Astrocyte (in vitro differentiated cells and primary cell): ENCODE data around the gene CHRDL2. TPM values are rescaled to one million over a fixed set of nuclear protein-coding genes. Genes with fewer than 3 reads are reported as not detected.

ENCODE experiments used
- DNase-seq: peaks from one replicate; pipeline ENCODE4 v3.0.0-alpha.2; 2010; ENCODE audit warnings: low read depth
- FAIRE-seq: peaks from 2 replicates; lab custom pipeline; 2011; peaks lifted over from hg19 to GRCh38; lab: Jason Lieb, UNC
- H2AFZ ChIP-seq: 2 replicates; pipeline ENCODE4 v1.6.0; 2012; ENCODE audit warnings: low read depth, low read length, inconsistent platforms
- H3K27ac ChIP-seq: 2 replicates; pipeline ENCODE4 v1.5.1; 2011; ENCODE audit warnings: low read depth, low read length, inconsistent platforms
- H3K27me3 ChIP-seq: 2 replicates; pipeline ENCODE4 v1.6.0; 2011; ENCODE audit warnings: low read length, inconsistent platforms; ENCODE audit not compliant: insufficient read depth
- H3K36me3 ChIP-seq: 2 replicates; pipeline ENCODE4 v1.5.1; 2011; ENCODE audit warnings: low read length, inconsistent platforms; ENCODE audit not compliant: insufficient read depth
- H3K4me1 ChIP-seq: 2 replicates; pipeline ENCODE4 v1.5.1; 2011; ENCODE audit warnings: low read length, inconsistent platforms; ENCODE audit not compliant: insufficient read depth
- H3K4me2 ChIP-seq: 2 replicates; pipeline ENCODE4 v1.6.0; 2012; ENCODE audit warnings: low read length, inconsistent platforms
- H3K4me3 ChIP-seq: 2 replicates; pipeline ENCODE4 v1.5.1; 2011; ENCODE audit warnings: low read depth, mild to moderate bottlenecking, low read length, inconsistent platforms; ENCODE audit not compliant: insufficient read depth
- H3K79me2 ChIP-seq: 2 replicates; pipeline ENCODE4 v1.6.0; 2012; ENCODE audit warnings: mild to moderate bottlenecking, low read length, inconsistent platforms; ENCODE audit not compliant: insufficient read depth
- H3K9ac ChIP-seq: 2 replicates; pipeline ENCODE4 v1.6.0; 2012; ENCODE audit warnings: mild to moderate bottlenecking, low read length, inconsistent platforms
- H3K9me3 ChIP-seq: 2 replicates; pipeline ENCODE4 v1.5.1; 2012; ENCODE audit warnings: low read depth, mild to moderate bottlenecking, low read length, inconsistent platforms; ENCODE audit not compliant: insufficient read depth
- H4K20me1 ChIP-seq: 2 replicates; pipeline ENCODE4 v1.6.0; 2012; ENCODE audit warnings: low read length, inconsistent platforms; ENCODE audit not compliant: insufficient read depth
- H3K27ac Mint-ChIP-seq: one replicate; pipeline ENCODE4 v1.8.0; 2021; ENCODE audit warnings: mild to moderate bottlenecking, mixed read lengths; ENCODE audit not compliant: unreplicated experiment
- H3K27me3 Mint-ChIP-seq: one replicate; pipeline ENCODE4 v1.8.0; 2021; ENCODE audit warnings: low read depth, mixed read lengths; ENCODE audit not compliant: unreplicated experiment
- H3K36me3 Mint-ChIP-seq: one replicate; pipeline ENCODE4 v1.8.0; 2021; ENCODE audit warnings: low read depth, mixed read lengths; ENCODE audit not compliant: unreplicated experiment
- H3K4me1 Mint-ChIP-seq: one replicate; pipeline ENCODE4 v1.8.0; 2021; ENCODE audit warnings: low read depth, mixed read lengths; ENCODE audit not compliant: unreplicated experiment
- H3K4me3 Mint-ChIP-seq: one replicate; pipeline ENCODE4 v1.8.0; 2021; ENCODE audit warnings: mild to moderate bottlenecking, moderate library complexity, mixed read lengths; ENCODE audit not compliant: unreplicated experiment
- H3K9me3 Mint-ChIP-seq: one replicate; pipeline ENCODE4 v1.8.0; 2021; ENCODE audit warnings: mild to moderate bottlenecking, mixed read lengths; ENCODE audit not compliant: unreplicated experiment
- EZH2 ChIP-seq: IDR thresholded peaks from 2 replicates; pipeline ENCODE4 v1.6.1; 2012; ENCODE audit warnings: mild to moderate bottlenecking, low read length, inconsistent platforms; ENCODE audit not compliant: insufficient read depth
- total RNA-seq: library from RNA; stranded (reverse); gene quantifications from 2 replicates; pipeline ENCODE4 v1.2.1, GENCODE V29; 2021
- TF ChIP-seq, protein P1 (sequence below): IDR thresholded peaks from 2 replicates; pipeline ENCODE4 v1.5.1; 2011; ENCODE audit warnings: low read depth, mild to moderate bottlenecking, inconsistent platforms, low read length, moderate library complexity; ENCODE audit not compliant: insufficient read depth

Gene CHRDL2
- total RNA-seq, 1 donor from 2014 or later = not detected

DNA sequence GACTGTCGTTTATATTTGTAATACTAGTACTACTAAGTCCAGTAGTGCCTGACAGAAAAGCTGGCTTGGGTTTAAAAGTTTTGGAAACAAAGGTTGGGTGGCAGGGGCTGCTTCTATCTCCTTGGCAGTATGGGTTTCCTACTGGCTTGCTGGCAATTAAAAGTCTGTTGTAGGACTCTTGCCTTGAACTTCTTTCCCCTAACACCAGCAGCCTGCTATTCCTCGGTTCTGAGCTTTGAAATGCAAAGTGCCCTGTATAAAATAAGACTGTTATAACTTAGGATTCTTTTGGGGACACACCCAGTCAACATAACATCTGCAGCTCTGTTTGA, 18.7 kb upstream of the CHRDL2 start:
- Mint-ChIP-seq H3K4me3 (peak overlapping the region; percentile 94), H3K36me3 (no peaks in the 10 kb centered on the region), H3K27me3 (no peaks in the 10 kb centered on the region), H3K4me1 (peaks cover 14% of the 10 kb centered on the region), H3K27ac (peak overlapping the region; percentile 73), H3K9me3 (no peaks in the 10 kb centered on the region)
- peak overlapping the region; percentile 74 for H3K4me3 ChIP-seq
- peak overlapping the region; percentile 93 for H3K9ac ChIP-seq
- peaks cover 25% of the 10 kb centered on the region for H3K4me1 ChIP-seq
- H3K27ac ChIP-seq = no peak overlapping the region
- H2AFZ ChIP-seq = peak overlapping the region; percentile 68
- H3K9me3 ChIP-seq = no peaks in the 10 kb centered on the region
- no peak for TF ChIP-seq EZH2
- TF ChIP-seq, protein P1, sequence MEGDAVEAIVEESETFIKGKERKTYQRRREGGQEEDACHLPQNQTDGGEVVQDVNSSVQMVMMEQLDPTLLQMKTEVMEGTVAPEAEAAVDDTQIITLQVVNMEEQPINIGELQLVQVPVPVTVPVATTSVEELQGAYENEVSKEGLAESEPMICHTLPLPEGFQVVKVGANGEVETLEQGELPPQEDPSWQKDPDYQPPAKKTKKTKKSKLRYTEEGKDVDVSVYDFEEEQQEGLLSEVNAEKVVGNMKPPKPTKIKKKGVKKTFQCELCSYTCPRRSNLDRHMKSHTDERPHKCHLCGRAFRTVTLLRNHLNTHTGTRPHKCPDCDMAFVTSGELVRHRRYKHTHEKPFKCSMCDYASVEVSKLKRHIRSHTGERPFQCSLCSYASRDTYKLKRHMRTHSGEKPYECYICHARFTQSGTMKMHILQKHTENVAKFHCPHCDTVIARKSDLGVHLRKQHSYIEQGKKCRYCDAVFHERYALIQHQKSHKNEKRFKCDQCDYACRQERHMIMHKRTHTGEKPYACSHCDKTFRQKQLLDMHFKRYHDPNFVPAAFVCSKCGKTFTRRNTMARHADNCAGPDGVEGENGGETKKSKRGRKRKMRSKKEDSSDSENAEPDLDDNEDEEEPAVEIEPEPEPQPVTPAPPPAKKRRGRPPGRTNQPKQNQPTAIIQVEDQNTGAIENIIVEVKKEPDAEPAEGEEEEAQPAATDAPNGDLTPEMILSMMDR = no peak
- no peaks in the 10 kb centered on the region for H3K36me3 ChIP-seq
- no peak for FAIRE-seq
- peaks cover 52% of the 10 kb centered on the region for H3K79me2 ChIP-seq
- H4K20me1 ChIP-seq = peaks cover 8% of the 10 kb centered on the region
- peak overlapping the region; percentile 90 for H3K4me2 ChIP-seq
- DNase-seq = no peak
- H3K27me3 ChIP-seq = no peaks in the 10 kb centered on the region

DNA sequence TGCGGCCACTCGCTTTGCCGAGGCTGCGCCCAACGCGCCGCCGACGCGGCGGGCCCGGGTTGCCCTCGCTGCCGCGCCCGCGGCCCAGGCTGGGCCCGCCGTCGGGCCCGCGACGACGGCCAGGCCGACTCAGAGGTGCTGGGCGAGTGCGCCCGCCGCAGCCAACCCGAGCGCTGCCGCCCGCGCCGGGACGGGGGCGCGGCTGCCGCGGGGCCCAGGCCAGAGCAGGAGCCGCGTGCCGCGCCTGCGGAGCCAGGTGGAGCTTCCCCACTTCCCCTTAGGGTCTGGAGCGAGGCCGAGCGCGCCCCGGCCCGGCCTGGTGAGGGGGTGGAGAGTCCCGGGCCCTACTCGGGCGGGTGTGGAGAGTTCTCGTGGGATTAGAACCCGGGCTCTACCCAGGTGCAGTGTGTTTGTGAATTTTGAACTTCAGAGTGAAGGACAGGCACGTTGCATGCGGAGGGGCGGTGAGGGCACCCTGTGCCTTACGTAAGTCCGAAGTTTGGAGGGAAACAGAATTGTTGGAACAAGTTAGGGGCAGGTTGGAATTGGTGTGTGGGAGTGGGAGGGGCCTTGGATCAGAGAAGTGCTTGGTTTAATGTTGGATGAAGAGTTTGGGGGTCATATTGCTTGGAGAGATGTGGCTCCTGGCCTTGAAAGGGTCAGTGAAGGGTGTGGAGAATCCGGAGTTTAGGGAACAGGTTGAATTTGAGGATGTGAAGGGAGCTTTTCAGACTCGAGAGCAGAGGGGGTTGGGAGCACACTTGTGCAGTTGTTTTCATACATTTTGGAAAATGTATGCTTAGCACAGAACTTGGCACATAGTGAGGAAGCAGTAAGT, 18.1 kb upstream of the CHRDL2 start:
- no peak for TF ChIP-seq EZH2
- TF ChIP-seq, protein P1 = no peak
- Mint-ChIP-seq H3K4me3 (peak overlapping the region; percentile 94), H3K27ac (peak overlapping the region; percentile 73), H3K4me1 (peaks cover 9% of the 10 kb centered on the region), H3K27me3 (peaks cover under 1% of the 10 kb centered on the region), H3K9me3 (no peaks in the 10 kb centered on the region), H3K36me3 (no peaks in the 10 kb centered on the region)
- peak overlapping the region; percentile 87 for H3K27ac ChIP-seq
- DNase-seq (peak; percentile 27), FAIRE-seq (no peak)
- no peaks in the 10 kb centered on the region for H3K36me3 ChIP-seq
- peak overlapping the region; percentile 70 for H2AFZ ChIP-seq
- H3K27me3 ChIP-seq = no peaks in the 10 kb centered on the region
- H3K79me2 ChIP-seq = peaks cover 52% of the 10 kb centered on the region
- no peaks in the 10 kb centered on the region for H3K9me3 ChIP-seq
- peak overlapping the region; percentile 74 for H3K4me3 ChIP-seq
- peaks cover 8% of the 10 kb centered on the region for H4K20me1 ChIP-seq
- peak overlapping the region; percentile 93 for H3K9ac ChIP-seq
- peak overlapping the region; percentile 90 for H3K4me2 ChIP-seq
- peaks cover 22% of the 10 kb centered on the region for H3K4me1 ChIP-seq
